ENCODE data around the gene KLHL21.

Gene KLHL21

GRCh38 chr1:6624710-6625583, 22.3 kb upstream of the KLHL21 start, which contains the start of gene THAP3:
TSS of gene THAP3 (plus strand) at chr1:6624868. CDS start at chr1:6625219, 351 bp downstream.
- peak; percentile 95 for ATAC-seq

DNA sequence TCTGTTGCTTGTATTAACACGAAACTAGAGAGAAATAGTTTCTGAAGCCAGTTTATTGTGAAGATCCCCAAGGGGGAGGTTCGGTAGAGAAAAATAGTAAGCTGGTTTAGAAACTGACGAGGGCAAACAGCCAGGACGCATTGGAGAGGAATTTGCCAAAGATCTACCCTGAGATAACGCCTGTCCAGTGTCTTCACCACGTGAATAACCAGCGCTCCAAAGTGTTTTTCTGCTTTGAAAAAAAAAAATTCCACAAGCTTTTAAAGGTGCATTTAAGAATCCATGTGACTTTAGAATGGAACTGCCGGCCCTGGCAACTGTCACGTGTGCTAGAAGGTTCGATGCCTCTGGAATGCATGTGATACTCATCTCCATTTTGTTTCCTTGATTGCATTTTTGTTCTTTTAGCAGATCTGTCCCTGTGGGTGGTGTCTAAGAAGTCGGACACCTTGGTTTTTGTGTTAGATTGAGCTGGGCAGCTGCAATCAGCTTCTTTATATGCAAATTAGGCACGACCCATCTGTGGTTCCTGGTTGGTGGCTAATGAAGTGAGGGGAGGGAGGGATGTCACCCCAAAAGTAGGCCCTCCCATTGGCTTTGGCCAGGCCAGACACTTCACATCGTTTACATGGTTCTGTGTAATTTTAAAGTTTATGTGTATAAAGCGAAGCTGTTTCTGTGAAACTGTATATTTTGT, 20.7 kb upstream of the KLHL21 start:
- ATAC-seq (no peak), DNase-seq (no peak)

More at GRCh38 chr1:6624710-6625583, 22.3 kb upstream of the KLHL21 start, which contains the start of gene THAP3:
- DNase-seq, result peak; percentile 93

DNA sequence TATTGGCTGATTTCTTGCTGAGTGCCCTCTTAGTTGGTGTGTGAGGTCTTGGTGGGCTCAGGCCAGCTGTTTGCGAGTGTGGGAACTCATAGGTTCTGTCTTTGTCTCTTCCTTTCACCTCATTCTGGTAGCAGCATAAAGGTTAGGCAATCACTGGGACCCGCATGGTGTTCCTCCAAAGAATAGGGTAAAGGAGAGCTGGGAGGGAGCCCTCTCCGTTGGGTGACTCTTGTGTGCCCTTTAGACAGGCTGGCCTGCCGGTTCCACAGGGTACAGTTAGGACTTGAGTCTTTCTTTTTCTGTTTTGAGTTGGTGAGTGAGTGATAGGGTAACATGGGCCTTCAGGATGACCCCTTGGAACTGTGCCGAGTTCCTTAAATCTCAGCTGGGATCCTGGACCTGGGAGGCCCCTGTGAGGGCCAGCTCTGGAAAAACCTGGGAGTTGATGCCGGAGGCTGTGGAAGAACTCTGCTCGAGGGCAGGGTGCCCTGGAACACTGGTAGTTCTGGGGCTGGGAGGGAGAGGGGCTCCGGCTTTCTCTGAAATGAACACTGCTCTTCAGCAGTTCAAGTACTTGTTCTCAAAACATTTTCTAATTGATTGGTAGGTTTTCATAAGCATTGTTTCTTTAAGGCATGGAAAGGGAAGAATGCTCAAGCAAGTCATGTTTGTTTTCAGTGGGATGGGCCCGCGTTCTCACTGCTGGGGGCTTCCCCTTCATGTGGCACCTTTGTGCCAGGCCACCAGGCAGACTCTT, 19.9 kb upstream of the KLHL21 start:
- no peak for ATAC-seq
- no peak for DNase-seq

- DNase-seq, result no peak
- ATAC-seq, result no peak
These were observed 19.0 kb upstream of the KLHL21 start for GRCh38 chr1:6621429-6622391.

- DNase-seq (no peak), ATAC-seq (no peak)
These were observed 16.4 kb upstream of the KLHL21 start for GRCh38 chr1:6619045-6619444.

GRCh38 chr1:6614929-6615785, 12.5 kb upstream of the KLHL21 start:
- ATAC-seq (no peak), DNase-seq (peak; percentile 19)

DNA sequence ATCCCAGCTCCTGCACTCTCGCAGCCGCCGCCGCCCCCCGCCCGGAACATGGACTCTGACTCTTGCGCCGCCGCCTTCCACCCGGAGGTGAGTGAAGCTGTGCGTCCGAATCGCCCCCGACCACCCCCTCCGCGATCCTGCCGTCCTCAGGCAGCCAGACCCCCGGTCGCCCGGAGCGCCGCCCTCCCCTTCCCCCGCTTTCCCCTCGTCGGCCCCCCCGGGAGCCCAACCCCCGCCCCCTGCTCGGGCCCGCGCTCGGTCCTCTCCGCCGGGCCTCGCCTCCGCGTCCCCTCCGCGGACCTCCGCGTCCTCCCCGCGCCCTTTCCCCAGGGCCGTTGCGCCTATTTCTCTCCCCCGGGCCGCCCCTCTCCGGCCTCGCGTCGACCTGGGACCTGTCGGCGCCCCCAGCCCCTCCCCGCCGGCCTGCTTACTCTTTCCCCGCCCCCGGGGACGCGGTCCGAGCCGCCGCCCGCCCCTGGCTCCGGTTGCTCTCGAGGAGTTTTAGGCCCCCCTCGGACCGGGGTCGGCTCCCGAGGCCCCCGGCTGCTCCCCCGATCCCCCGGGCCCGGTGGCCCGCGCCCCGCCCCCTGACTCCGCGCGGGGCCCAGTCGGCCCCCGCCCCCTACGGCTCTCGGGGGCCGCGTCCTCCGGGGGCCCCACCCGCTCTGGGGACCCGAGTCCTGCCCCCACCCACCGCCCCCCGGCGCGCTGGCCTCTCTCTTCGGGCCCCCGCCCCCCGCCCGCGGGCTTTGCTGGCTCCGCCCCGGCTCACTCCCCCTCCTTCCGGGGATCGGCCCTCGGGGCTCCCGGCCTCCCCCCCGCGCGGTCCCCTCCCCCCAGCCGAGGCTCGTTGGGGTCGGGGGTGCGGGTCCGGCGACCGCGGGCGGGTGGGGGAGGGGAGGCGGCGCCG, 11.6 kb upstream of the KLHL21 start:
- peak; percentile 72 for DNase-seq
- ATAC-seq, result no peak

- DNase-seq (peak; percentile 100), ATAC-seq (peak; percentile 98)
These were observed 10.8 kb upstream of the KLHL21 start, which contains the start of gene PHF13 for GRCh38 chr1:6613361-6614018. TSS of gene PHF13 (plus strand) at chr1:6613731. CDS start at chr1:6614067, 336 bp downstream.

DNA sequence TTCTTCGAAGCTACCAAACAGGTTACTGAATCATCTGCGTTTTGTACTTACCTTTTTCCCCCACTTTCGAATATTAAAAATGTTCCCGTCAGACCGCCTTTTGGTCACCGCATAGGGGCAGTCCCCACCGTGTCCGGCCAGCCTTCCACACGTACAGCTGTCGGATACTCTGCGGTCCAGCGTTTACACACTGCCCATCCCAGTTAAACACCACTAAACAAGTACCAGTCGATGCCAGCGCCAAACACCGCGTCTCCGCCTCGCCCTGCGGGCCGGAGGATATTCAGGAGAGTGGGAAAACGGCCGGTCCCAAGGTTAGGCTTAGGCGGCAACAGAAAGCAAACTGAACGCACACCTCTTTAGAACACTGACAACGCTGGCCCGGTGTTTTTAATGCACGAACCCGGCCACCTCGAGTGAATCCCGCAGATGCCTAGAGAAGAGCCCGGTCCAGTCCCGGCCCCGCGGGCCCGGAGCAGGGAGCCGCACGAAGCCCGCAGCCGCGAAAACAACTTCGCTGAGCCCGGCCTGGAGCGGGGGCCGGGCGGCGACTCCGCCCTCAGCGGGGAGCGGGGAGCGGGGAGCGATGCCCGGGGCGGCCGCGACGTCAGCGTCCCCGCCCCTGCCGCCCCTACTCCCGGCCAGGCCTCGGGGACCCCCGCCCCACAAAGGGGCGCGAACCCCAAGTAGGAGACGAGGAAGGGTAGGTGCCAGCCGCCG, 10.1 kb upstream of the KLHL21 start:
- ATAC-seq (no peak), DNase-seq (no peak)

DNA sequence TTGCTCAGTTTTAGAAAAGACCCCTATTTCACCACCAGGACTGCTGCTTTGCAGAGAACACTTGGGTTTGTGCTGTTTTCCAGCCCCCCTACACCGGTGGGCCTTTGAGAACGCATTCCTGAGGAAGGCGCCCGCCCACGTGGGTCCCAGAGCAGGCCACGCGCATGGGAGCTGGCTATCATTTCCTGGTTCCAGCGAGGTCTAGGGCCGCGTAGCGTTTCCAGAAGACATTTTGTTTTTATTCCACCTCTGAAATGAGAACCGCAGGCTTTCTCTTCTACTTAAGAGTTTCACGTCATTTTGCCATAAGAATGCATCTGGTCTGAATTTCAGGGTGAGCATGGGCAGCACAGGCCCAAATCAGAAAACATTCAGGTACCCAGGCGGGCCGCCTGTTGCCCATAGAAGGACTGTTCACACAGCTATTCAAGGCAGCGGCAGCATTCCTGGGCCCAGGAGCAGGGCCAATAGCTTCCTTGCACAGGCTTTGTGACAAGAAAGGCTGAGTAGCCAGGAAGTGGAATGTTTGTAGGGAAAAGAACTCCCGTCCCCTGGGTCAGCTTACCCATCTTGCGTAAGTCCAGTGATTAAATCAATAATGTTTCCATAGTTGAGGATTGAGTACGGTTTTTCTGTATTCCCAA, 1.4 kb upstream of the KLHL21 start:
- ATAC-seq (no peak), DNase-seq (peak; percentile 53)

DNA sequence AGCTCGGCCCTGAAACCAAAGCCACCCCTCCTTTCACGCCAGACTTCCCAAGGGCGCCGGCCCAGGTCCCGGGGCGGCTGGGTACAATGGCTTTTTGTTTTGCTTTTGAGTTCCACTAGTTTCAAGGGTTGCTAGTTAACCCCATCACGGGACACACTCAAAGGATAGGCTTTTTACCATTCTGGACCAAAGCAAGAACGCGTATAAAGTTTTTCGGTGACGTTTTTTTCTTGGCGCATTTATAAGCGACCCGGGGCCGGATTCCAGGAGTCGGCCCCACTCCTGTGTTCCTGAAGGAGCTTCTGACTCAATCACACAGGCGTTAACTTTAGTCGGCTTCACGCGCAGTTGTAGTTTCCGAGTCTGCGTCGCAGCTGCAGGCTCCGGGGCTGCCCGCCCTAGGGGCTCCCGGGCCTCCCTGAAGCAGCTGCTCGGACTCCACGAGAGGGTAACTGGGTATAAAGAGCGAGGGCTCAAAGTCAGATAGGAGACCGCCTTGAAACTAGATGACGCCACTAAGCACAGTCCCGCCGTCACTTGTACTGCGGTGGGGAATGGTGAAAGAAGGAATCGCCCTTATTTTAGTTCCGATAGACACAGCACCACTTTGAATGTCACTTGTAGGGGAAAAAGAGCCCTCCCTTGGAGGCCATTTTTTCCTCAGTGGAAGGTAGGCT, 707 bp upstream of the KLHL21 start:
- DNase-seq, result peak; percentile 67
- ATAC-seq, result peak; percentile 29

DNA sequence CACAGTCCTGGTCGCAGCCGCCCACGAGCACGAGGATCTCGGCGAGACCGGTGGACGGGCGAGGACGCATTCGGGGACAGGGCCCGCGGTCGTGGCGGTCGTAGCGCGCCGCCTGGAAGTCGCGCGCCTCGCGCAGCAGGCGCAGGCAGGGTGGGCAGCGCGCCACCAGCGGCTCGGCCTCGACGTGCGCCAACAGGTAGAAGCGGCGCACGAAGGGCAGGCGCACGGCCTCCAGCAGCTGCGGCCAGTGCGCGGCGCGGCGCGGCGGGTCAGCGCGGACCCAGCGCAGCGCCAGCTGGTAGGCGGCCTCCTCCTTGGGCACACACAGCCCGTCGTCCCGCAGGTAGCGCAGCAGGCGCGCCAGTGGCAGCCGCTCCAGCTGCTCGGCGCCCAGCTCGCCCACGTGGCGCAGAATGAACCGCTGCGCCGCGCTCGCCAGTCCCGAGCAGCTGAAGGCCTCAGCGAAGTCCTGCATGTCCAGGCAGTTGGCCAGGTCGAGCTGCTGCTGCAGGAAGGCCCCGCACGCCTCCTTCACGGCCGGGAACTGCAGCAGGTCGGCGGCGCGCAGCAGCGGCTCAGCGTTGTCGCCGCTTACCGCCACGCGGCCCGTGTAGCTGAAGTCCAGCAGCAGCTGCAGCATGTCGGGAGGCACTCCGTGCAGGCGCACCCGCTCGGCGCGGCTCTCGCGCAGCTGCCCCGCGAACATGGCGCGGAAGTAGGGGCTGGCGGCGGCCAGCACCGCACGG, 573 bp downstream of the KLHL21 start:
- ATAC-seq, result peak; percentile 11
- DNase-seq, result peak; percentile 45

DNA sequence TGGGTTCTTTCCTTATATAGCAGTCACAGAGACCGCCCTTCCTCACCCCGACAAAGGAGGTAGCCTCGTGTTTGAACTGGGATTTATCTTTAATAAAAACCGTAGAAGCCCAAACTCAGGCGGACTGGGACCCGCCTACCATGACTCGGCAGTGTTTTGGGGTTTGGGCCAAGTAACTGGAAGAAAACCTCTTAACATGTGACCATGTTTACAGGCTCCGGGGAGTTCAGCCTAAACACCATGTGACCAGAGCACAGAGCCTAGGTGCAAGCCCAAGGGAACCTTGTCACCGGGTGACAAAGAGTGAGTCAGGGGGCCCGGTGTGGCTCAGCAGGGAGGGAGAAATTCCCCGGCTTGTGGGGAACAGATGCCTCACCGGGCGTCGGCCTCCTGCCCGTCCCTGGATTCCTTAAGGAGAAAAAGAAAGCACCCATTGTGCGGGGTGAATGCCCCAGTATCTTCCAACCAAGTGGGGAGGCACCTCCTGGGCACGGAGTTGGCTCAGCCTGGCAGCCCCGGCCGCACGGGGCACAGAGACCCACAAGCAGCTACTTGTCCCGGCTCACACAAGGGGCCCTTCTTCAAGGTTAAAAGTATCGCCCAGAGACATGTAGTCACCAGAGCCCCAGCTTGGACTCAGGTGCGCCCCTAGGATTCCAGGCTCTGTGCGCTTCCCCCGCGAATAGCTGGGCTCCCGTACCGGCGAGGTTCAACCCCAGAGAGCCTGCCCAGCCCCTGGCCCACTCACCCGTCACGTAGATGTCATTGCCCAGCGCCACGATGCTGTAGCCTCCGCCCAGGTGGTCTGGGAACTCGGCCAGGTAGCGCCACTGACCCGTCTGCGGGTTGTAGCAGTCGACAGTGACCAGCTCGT, 1.4 kb downstream of the KLHL21 start:
- peak; percentile 76 for ATAC-seq

GRCh38 chr1:6600410-6601048, 2.1 kb downstream of the KLHL21 start:
- ATAC-seq, result peak; percentile 1
- DNase-seq, result no peak

More for the DNA sequence above, 1.4 kb downstream of the KLHL21 start:
- DNase-seq, result peak; percentile 86

Measured in stimulated activated naive CD8-positive, alpha-beta T cell treated with anti-CD3 and anti-CD28 coated beads, Interleukin-15, Interleukin-2, amounts not matched to agents 100 U/mL and 50 U/mL, for 24 hours (primary cell).